VCaP (cell line): ENCODE results near the gene ANK3.

Source experiments
- H3K27ac ChIP-seq: fragments of 450-650 bp; 2 replicates; pipeline ENCODE4 v1.5.1; 2017
- TF ChIP-seq, protein P1 (sequence below): fragments of 450-650 bp; conservative IDR thresholded peaks from 2 replicates; pipeline ENCODE4 v1.5.1; 2017; ENCODE audit warnings: mild to moderate bottlenecking, moderate library complexity

The ANK3 gene

DNA sequence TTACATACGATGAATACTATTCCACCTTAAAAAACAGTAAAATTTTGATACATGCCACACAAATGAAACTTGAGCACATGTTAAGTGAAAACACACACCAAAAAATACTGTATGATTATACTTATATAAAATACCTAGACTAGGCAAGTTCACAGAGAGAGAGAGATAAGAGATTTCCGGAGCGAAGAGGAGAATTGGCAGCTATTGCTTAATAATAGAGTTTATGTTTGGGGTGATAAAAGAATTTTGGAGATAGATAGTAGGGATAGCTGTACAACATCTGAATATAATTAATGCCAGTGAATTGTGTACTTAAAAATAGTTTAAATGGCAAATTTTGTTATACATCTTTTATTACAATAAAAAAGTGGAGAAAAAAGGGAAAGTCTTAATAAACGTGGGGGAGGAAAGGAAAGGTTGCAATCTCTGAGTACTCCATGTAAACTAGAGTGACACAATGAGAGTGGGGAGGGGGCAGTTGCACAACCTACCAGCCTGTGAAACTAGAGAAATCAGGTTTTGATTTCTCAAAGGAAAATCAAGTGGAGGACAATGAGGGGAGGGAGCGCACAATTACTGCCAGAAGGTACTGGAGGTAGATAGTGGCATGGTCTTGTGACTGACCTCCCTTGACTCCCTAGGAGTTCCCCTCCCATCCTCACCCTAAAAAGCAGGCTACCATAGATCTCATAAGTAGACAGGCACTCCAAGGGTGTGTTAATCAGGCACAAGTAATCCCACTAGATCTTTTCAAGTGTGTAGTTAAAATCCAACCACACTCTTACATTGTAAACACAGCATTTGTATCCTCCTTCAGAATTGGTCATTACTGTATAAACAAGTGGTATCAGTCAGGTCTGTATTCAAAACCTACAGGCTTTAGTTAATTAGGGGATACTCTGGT lies 31.6 kb upstream of the ANK3 start:
- TF ChIP-seq, protein P1, sequence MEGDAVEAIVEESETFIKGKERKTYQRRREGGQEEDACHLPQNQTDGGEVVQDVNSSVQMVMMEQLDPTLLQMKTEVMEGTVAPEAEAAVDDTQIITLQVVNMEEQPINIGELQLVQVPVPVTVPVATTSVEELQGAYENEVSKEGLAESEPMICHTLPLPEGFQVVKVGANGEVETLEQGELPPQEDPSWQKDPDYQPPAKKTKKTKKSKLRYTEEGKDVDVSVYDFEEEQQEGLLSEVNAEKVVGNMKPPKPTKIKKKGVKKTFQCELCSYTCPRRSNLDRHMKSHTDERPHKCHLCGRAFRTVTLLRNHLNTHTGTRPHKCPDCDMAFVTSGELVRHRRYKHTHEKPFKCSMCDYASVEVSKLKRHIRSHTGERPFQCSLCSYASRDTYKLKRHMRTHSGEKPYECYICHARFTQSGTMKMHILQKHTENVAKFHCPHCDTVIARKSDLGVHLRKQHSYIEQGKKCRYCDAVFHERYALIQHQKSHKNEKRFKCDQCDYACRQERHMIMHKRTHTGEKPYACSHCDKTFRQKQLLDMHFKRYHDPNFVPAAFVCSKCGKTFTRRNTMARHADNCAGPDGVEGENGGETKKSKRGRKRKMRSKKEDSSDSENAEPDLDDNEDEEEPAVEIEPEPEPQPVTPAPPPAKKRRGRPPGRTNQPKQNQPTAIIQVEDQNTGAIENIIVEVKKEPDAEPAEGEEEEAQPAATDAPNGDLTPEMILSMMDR = no peak
- H3K27ac ChIP-seq = peak overlapping the region; percentile 48

DNA sequence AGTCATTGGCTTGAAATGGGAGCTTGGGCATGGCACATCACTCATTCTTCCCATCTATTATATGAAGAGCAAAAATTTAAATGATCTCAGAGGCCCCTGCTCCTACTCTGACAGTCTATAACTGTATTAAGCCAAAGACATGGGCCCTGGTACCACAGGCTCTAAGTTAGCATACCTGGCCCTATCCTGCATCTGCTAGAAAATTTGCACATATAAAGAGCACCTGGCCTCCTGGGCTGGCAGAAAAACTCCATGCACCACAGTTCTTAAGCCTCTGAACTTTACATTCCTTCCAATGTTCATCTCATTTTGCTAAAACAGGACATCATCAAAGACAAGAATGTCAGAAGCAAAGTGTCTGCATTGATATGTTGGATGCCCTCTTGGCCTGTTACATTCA lies 29.6 kb upstream of the ANK3 start:
- no peak overlapping the region for H3K27ac ChIP-seq
- TF ChIP-seq, protein P1 = no peak

DNA sequence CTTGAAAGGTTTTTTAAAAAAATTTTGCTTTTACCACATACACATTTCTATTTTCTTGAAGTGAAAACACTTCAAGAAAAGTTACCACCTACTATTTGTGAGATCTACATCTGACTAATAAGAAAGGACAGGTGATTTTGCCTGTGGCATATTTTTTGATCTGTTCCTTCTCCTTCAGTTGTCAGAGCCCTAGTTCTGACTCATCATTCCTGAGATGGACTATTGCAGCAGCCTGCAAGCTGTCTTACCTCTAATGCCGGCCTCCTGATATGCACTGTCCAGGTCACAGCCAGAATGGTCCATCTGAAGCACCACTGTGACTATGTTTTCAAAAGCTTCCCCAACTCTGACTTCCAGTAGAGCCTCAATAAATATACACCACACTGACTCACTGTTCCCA lies 28.2 kb upstream of the ANK3 start:
- H3K27ac ChIP-seq = no peak overlapping the region
- TF ChIP-seq, protein P1 = no peak

DNA sequence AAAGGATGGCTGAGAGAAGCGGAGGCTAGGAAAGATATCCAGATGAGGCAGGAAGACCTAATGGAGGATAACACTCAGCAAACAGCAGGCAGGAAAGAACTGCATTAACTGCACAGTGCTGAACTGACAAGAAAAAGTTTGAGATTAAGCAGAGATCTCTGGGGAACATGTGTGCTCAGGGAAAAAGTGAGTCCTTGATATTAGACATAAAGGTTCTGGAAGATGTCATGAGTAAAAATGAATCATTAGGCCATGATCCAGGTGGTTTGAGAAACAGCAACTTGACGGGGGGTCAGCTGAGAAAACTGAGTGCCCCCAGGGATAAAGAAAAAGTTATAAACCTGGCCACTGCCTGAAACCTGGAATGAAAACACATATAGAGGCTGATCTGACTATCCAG lies 27.3 kb upstream of the ANK3 start:
- no peak overlapping the region for H3K27ac ChIP-seq
- TF ChIP-seq, protein P1 = no peak

DNA sequence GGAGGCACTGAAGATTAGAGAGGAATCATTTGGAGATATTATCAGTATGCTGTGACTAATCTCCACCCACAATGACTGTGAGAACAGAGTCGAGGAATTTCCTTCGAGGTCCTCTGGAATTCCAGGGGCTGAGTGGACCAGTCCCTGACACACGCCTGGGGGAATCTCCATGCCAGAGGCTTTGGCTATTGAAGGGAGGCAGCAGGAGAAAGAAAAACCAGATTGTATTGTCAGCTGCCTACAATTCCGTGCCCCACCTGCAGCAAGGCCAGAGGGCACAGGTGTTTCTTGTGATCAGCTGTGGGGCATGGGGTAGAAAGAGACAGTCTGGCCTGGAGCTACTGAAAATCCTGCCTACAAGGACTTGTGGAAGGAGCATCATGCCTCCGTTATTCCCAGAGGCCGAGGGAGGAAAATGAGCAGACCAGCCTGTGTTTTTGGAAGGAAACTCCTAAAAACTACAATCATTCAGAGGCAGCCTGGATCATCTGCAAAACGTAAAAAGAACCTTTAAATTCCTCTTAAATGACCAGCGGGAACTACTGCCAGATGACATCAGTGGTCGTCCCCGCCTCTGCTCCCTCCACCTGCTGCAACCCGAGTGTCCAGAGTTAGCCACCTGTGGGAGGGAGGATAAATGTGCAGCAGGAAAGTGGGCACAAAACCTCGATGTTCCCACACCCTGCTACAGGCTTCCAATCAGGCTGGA lies 25.4 kb upstream of the ANK3 start:
- TF ChIP-seq, protein P1 = no peak
- no peak overlapping the region for H3K27ac ChIP-seq

DNA sequence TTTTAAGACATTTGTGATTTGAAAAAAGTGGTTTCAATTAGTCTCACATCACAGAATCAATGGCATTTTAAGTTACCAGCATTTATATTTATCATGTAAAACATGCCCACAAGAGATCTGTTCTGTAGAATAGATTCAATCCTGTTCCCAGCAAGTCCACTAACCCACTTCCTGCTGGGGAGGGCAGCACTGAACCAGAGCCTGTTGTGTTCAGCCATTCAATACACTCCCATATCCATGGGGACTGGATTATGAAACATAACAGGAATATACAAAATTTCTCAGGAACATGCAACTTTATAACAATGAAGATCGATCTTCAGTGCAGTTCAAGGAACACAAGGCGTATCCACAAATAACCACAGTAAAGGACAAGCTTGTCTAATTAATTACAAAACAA lies 24.4 kb upstream of the ANK3 start:
- no peak overlapping the region for H3K27ac ChIP-seq
- TF ChIP-seq, protein P1 = no peak

DNA sequence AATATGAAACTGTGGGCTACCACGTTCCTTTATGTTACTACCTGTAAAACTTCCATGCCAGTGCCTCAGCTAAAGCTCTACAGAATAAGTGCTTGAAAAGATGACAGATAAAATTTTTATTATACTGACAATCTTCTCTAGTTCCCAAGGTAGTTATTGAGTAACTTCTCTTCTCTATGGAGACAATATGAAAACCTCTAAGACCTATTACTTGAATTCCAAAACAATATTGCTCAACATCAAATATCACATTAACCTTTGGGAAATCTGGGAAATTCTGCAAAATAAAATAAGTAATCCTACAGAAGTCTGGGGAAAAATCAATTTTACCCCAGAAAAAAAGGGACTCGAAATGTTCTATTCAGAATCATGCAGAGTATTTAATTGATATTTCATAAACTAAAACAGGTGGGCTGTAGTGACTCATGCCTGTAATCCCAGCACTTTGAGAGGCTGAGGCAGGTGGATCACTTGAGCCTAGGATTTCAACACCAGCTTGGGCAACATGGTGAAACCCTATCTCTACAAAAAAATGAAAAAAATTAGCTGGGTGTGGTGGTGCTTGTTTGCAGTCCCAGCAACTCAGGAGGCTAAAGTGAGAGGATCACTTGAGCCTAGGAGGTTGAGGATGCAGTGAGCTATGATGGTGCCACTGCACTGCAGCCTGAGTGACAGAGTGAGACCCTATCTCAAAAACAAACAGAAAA lies 23.8 kb upstream of the ANK3 start:
- H3K27ac ChIP-seq = no peak overlapping the region
- TF ChIP-seq, protein P1 = no peak
